Measurements from ENCODE around the gene PARVA. TPM values are rescaled to one million over a fixed set of nuclear protein-coding genes. Genes with fewer than 3 reads are reported as not detected.
A peak's percentile ranks its signal among the peaks of the same experiment; 100 is the strongest.

Gene PARVA
- polyA plus RNA-seq, 1 donor from 2014 or later = not detected

GRCh38 chr11:12464303-12464702, 86.9 kb downstream of the PARVA start:
- no peaks in the 10 kb centered on the region for H3K4me1 Mint-ChIP-seq
- no peak overlapping the region for H3K27ac Mint-ChIP-seq
- H3K36me3 Mint-ChIP-seq = peaks cover 3% of the 10 kb centered on the region
- no peaks in the 10 kb centered on the region for H3K27me3 Mint-ChIP-seq
- H3K9me3 Mint-ChIP-seq = peaks cover 3 to 9% (median 3%) of the 10 kb centered on the region in 3 donors
- H3K4me3 Mint-ChIP-seq = no peak overlapping the region

DNA sequence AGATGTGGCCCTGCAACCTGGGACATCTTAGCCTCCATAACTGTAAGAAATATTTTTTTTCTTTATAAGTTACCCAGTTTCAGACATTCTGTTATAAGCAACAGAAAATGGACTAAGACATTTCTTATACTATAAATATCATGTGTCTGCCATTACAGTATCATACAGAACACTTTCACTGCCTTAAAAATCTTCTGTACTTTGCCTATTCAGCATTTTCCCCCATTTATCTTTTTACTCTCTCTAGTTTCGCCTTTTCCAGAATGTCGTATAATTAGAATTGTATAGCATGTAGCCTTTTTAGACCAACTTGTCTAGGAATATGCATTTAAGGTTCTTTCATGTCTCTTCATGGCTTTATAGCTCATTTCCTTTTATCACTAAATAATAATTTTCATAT, 88.0 kb downstream of the PARVA start:
- peaks cover 3 to 9% (median 3%) of the 10 kb centered on the region in 3 donors for H3K9me3 Mint-ChIP-seq
- H3K27me3 Mint-ChIP-seq = no peaks in the 10 kb centered on the region
- H3K36me3 Mint-ChIP-seq = peaks cover 3% of the 10 kb centered on the region
- no peak overlapping the region for H3K27ac Mint-ChIP-seq
- no peaks in the 10 kb centered on the region for H3K4me1 Mint-ChIP-seq
- H3K4me3 Mint-ChIP-seq = no peak overlapping the region

DNA sequence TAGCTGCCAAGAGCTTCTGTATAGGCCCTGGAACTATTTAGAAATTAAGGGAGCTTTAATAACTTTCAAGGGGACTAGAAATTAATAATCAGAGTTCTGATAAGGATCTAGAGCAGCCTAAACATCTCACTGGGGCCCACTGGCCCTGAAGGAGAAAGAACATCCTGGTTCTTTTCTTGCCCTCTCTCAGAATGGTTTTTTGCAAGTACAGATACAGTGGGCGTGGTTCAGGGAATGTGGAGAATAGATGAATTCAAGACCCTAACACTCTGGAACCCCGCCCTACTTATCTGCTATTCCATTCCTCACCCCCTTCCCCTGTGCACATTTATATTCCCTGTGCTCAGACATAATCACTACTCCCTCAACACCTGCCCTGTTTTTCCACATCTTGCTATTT, 90.2 kb downstream of the PARVA start:
- Mint-ChIP-seq H3K4me1 (no peaks in the 10 kb centered on the region), H3K4me3 (no peak overlapping the region), H3K27ac (no peak overlapping the region), H3K9me3 (peaks cover 3 to 13% (median 3%) of the 10 kb centered on the region in 3 donors), H3K27me3 (no peaks in the 10 kb centered on the region), H3K36me3 (peaks cover 3% of the 10 kb centered on the region)

DNA sequence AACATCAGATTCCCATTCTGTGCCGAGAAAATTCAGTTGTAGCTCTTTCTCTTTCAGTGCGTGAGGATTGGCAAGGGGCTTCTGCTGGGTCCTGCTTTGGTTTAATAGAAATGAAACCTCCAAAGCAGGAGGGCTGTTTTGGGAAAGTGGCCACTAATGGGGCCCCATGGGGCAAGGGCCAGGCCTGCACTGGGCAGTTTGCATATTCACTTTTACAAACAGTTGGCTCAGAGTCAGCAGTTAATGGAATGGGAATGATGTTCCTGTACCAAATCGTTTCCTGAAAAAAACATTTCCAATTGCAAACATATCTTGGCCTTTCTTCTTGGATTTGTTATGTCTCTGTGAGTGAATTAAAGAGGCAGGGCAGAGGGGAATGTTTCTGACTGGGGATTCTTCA, 92.1 kb downstream of the PARVA start:
- peaks cover under 1 to 5% (median 3%) of the 10 kb centered on the region in 3 donors for H3K9me3 Mint-ChIP-seq
- no peaks in the 10 kb centered on the region for H3K4me1 Mint-ChIP-seq
- H3K27ac Mint-ChIP-seq = no peak overlapping the region
- no peak overlapping the region for H3K4me3 Mint-ChIP-seq
- H3K36me3 Mint-ChIP-seq = peaks cover 3% of the 10 kb centered on the region
- H3K27me3 Mint-ChIP-seq = no peaks in the 10 kb centered on the region

DNA sequence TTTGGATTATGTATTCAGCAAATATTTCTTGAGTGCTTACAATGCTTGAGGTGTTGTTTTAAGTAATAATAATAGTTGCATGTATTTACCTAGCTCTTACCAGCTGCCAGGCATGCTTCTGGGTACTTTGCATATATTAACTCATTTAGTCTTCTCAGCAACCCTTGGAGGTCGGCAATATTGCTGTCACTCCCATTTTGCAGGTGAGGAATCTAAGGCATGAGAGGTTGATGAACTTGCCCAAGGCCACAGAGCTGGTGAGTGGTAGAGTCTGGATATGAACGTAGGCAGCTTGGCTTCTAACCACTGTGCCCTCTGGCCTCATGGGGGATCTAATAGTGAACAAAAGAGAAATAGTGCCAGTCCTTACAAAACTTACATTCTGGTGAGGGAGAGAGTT, 92.9 kb downstream of the PARVA start:
- Mint-ChIP-seq H3K9me3 (peaks cover 0 to 4% (median 3%) of the 10 kb centered on the region in 3 donors), H3K27ac (no peak overlapping the region), H3K27me3 (no peaks in the 10 kb centered on the region), H3K4me1 (no peaks in the 10 kb centered on the region), H3K36me3 (peaks cover 1% of the 10 kb centered on the region), H3K4me3 (no peak overlapping the region)

- Mint-ChIP-seq H3K27me3 (peaks cover 4% of the 10 kb centered on the region), H3K36me3 (no peaks in the 10 kb centered on the region), H3K27ac (no peak overlapping the region), H3K4me3 (no peak overlapping the region), H3K9me3 (peaks cover 0 to 4% (median 0%) of the 10 kb centered on the region in 3 donors), H3K4me1 (no peaks in the 10 kb centered on the region)
Measured at GRCh38 chr11:12472401-12473005, 95.1 kb downstream of the PARVA start.

GRCh38 chr11:12473381-12473780, 96.0 kb downstream of the PARVA start:
- no peaks in the 10 kb centered on the region for H3K4me1 Mint-ChIP-seq
- peaks cover 0 to 4% (median 0%) of the 10 kb centered on the region in 3 donors for H3K9me3 Mint-ChIP-seq
- H3K36me3 Mint-ChIP-seq = no peaks in the 10 kb centered on the region

GRCh38 chr11:12474871-12475270, 97.5 kb downstream of the PARVA start:
- H3K4me3 Mint-ChIP-seq = no peak overlapping the region
- peaks cover 0 to 4% (median 0%) of the 10 kb centered on the region in 3 donors for H3K9me3 Mint-ChIP-seq
- no peaks in the 10 kb centered on the region for H3K4me1 Mint-ChIP-seq
- H3K36me3 Mint-ChIP-seq = no peaks in the 10 kb centered on the region
- peaks cover 4% of the 10 kb centered on the region for H3K27me3 Mint-ChIP-seq
- no peak overlapping the region for H3K27ac Mint-ChIP-seq

More at GRCh38 chr11:12473381-12473780, 96.0 kb downstream of the PARVA start:
- no peak overlapping the region for H3K4me3 Mint-ChIP-seq
- peaks cover 4% of the 10 kb centered on the region for H3K27me3 Mint-ChIP-seq
- H3K27ac Mint-ChIP-seq = no peak overlapping the region

DNA sequence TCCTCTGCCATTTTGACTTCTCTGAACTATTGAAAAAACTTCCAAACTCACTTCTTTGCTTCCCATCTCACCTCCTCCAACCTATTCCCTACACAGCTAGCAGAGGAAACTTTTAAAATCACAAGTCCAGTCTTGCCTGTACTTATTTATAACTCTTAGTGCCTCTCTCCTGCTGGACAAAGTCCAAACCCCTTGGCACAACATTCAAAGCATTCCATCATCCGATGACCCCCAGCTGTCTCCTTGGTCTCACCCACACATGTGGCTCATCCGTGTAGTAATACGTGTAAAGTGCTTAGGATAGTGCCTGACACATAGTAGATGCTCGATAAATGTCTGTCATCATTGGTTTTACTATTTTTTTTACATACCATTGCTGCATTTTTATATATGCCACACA, 101.4 kb downstream of the PARVA start:
- no peak overlapping the region for H3K27ac Mint-ChIP-seq
- peaks cover 4% of the 10 kb centered on the region for H3K27me3 Mint-ChIP-seq
- no peak overlapping the region for H3K4me3 Mint-ChIP-seq
- no peaks in the 10 kb centered on the region for H3K9me3 Mint-ChIP-seq
- H3K36me3 Mint-ChIP-seq = peaks cover 2% of the 10 kb centered on the region
- no peaks in the 10 kb centered on the region for H3K4me1 Mint-ChIP-seq

DNA sequence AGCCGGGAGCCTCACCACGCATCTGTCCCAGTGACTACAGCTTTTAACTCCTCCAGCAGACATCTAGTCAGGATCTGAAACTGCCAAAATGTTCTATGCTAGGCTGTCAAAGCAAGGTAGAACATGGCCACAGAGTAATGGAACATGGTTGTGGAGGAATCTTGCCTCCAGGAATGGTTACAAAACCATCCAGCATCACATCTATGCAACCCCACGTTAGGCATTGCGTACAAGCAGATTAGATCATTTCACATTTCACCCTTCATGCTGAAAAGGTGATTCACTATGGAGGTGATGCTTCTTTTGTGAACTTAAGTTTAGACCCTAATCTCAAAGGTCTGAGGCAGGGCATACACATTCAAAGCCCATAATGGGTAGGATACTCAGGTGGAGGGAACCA, 103.0 kb downstream of the PARVA start:
- Mint-ChIP-seq H3K27ac (no peak overlapping the region), H3K36me3 (peaks cover 2% of the 10 kb centered on the region), H3K4me3 (no peak overlapping the region), H3K4me1 (no peaks in the 10 kb centered on the region), H3K9me3 (peaks cover 0 to 2% (median 0%) of the 10 kb centered on the region in 3 donors), H3K27me3 (peaks cover 4% of the 10 kb centered on the region)

DNA sequence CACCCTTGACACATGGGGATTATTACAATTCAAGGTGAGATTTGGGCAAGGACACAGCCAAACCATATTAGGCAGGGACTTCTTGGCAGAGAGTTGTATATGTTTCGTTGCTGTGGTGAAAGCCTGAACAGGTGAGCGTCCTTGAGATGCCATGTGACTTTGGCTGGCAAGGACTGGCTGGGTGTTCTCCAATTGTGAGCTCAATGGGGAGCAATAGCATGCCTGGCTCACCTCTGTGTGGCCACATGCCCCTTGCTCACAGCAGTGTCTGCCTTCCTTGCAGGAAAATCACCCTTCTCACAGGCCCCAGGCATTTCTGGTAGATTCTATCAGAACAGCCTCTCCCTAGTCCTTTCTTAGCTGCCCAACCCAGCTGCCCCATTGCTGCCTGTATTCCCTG, 105.5 kb downstream of the PARVA start:
- peaks cover 2 to 6% (median 4%) of the 10 kb centered on the region in 3 donors for H3K9me3 Mint-ChIP-seq
- H3K27me3 Mint-ChIP-seq = peaks cover 2% of the 10 kb centered on the region

GRCh38 chr11:12483604-12484003, 106.2 kb downstream of the PARVA start:
- Mint-ChIP-seq H3K4me3 (no peak overlapping the region), H3K36me3 (peaks cover 2% of the 10 kb centered on the region), H3K27ac (no peak overlapping the region), H3K4me1 (no peaks in the 10 kb centered on the region), H3K27me3 (peaks cover 2% of the 10 kb centered on the region), H3K9me3 (peaks cover 3 to 7% (median 4%) of the 10 kb centered on the region in 3 donors)

More for the DNA sequence above, 105.5 kb downstream of the PARVA start:
- Mint-ChIP-seq H3K36me3 (peaks cover 2% of the 10 kb centered on the region), H3K4me3 (no peak overlapping the region), H3K27ac (no peak overlapping the region), H3K4me1 (no peaks in the 10 kb centered on the region)

GRCh38 chr11:12485328-12485727, 108.0 kb downstream of the PARVA start:
- H3K36me3 Mint-ChIP-seq = peaks cover 2% of the 10 kb centered on the region
- H3K4me1 Mint-ChIP-seq = no peaks in the 10 kb centered on the region
- H3K9me3 Mint-ChIP-seq = peaks cover 3 to 19% (median 10%) of the 10 kb centered on the region in 3 donors
- no peak overlapping the region for H3K4me3 Mint-ChIP-seq
- no peak overlapping the region for H3K27ac Mint-ChIP-seq
- peaks cover 2% of the 10 kb centered on the region for H3K27me3 Mint-ChIP-seq

- no peak overlapping the region for H3K27ac Mint-ChIP-seq
- H3K9me3 Mint-ChIP-seq = peaks cover 3 to 19% (median 10%) of the 10 kb centered on the region in 3 donors
- no peaks in the 10 kb centered on the region for H3K36me3 Mint-ChIP-seq
- H3K4me1 Mint-ChIP-seq = no peaks in the 10 kb centered on the region
- H3K4me3 Mint-ChIP-seq = peak overlapping the region in 1 of 4 donors; percentile 1
- H3K27me3 Mint-ChIP-seq = peaks cover 2% of the 10 kb centered on the region
Measured at GRCh38 chr11:12489246-12489772, 111.9 kb downstream of the PARVA start.

DNA sequence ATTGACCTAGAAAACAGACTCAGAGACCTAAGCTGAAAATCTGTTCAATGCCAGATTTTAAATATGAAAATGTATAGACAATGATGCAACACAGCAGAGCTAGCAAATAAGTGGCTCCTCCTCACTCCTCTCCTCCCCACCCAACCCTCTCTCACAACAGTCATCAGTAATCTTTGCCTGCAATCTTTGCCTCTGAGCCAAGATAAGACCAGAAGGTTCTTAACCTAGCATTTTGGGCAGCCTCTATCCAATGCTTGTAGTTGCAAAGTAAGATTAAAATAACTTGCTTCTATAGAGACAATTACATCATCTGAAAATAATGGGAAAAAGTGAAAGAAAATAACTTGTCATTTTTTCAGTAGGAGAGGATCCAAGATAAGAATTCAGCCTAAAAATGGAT, 117.3 kb downstream of the PARVA start:
- no peaks in the 10 kb centered on the region for H3K27me3 Mint-ChIP-seq
- peaks cover 0 to under 1% (median 0%) of the 10 kb centered on the region in 3 donors for H3K9me3 Mint-ChIP-seq
- H3K36me3 Mint-ChIP-seq = no peaks in the 10 kb centered on the region
- no peak overlapping the region for H3K27ac Mint-ChIP-seq
- no peaks in the 10 kb centered on the region for H3K4me1 Mint-ChIP-seq
- H3K4me3 Mint-ChIP-seq = no peak overlapping the region
